ENCODE data around the gene FMN2.

DNA sequence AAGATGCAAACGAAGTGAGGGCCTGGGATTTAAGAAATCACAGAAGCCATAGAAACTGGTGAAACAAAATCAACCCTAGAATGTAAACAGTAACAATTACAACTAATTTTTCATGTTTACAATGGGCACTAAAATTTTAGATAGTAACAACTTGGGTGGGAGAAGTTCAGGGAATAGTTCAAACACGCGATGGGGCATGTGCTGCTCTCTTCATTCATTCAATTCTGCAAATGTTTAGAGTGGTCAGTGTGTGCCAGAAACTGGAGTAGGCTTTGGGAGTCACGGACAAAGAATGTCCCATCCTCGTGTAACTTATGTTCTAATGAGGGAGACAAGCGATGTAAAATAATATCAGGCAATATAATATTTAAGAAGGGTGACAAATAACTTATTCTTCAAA lies 386.9 kb downstream of the FMN2 start:
- TF ChIP-seq, protein P1, sequence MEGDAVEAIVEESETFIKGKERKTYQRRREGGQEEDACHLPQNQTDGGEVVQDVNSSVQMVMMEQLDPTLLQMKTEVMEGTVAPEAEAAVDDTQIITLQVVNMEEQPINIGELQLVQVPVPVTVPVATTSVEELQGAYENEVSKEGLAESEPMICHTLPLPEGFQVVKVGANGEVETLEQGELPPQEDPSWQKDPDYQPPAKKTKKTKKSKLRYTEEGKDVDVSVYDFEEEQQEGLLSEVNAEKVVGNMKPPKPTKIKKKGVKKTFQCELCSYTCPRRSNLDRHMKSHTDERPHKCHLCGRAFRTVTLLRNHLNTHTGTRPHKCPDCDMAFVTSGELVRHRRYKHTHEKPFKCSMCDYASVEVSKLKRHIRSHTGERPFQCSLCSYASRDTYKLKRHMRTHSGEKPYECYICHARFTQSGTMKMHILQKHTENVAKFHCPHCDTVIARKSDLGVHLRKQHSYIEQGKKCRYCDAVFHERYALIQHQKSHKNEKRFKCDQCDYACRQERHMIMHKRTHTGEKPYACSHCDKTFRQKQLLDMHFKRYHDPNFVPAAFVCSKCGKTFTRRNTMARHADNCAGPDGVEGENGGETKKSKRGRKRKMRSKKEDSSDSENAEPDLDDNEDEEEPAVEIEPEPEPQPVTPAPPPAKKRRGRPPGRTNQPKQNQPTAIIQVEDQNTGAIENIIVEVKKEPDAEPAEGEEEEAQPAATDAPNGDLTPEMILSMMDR (IDR thresholded peaks at IDR 0.05) = no peak
- TF ChIP-seq ZFX (IDR thresholded peaks at IDR 0.05; ENCODE audit: borderline replicate concordance) = no peak
